MV-4-11 (cell line): Measurements from ENCODE around the gene TTC28.
A peak's percentile ranks its signal among the peaks of the same experiment; 100 is the strongest.

Experiments
- DNase-seq: peaks from one replicate; lab custom pipeline; 2025; lab: John Stamatoyannopoulos, UW

TTC28 gene

GRCh38 chr22:28269277-28269676 is 410.4 kb downstream of the TTC28 start:
- DNase-seq: peak; percentile 42

GRCh38 chr22:28268850-28269249 is 410.8 kb downstream of the TTC28 start:
- no peak for DNase-seq

DNA sequence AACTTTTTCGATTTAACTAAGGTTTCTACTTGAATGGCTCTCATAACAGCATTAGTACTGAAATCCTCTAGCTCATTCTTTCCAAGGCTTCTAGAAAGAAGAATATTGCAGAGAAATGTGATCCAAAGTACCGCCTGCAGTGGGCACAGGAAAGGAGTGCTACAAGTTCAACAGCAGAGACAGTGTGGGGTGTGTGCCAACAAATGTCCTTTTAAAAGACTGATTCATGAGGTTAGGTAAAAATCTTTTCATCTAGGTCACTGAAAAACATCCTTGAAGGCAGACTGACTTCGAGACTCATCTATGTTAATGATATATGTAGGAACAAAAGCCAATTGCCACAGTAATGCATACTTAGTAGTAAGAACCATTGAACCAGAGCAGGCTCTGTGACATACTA is 411.5 kb downstream of the TTC28 start:
- no peak for DNase-seq

DNA sequence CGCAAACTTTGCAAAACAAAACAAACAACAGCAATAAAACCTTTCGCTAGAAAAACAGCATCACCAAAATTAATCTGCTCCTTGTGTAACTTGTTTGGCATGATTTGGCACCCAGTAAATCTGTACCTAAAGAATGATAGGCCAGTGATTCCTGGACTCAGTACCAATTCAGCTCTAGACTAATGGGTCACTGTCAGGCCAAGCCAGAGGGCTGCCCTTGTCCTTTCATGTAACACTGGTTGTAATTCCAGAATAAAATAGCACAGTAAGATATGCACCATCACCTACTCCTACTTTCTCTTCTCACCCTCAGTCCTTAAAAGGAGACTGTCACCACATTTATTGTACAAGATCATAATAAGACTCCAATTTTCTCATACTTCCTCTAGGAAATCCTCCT is 419.0 kb downstream of the TTC28 start:
- DNase-seq: no peak

DNA sequence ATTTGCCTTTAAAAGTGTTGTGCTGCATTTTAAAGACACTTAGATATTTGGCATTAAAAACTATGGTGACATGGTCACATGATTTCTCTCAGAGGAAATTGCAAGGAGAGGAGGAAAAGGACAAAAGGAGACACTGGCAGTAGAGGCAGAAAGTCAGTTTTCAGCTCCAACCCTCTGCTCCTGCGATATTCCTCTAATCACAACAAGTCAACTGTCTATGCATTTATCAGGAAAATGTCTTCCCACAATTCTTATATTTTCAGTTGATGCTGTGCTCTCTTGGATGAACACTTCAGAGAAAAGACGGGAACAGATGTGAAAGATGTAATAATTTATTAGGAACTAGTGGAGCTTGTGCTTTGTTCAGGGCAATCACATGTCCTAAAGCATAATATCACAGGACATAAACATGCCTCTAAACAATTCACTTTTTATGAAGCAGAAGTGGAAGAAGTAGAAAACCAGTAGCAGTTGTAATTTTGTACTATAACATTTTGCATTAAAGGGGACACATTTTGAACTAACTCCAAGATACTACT is 419.8 kb downstream of the TTC28 start:
- no peak for DNase-seq

DNA sequence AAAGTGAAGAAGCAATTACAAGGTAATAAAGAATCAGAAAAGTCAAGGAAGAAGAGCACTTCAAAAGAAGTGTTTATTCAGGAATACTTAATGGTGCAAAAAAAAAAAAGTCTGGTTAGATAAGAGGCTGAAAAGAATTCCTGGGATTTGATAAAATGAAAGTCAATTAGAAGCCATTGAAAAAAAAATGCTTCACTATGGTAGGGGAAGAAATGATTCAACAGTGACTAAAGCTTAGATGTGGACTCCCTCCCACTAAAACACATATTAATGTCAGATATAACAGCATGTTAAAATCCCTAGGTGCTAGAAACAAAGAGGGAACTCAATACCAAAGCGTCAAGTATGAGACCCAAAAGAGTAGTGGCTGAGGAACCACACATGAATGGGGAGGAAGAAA is 425.2 kb downstream of the TTC28 start:
- no peak for DNase-seq

GRCh38 chr22:28252539-28252938 is 427.1 kb downstream of the TTC28 start:
- DNase-seq: no peak

GRCh38 chr22:28250036-28250695 is 429.5 kb downstream of the TTC28 start:
- no peak for DNase-seq

- DNase-seq: no peak
Measured at GRCh38 chr22:28249402-28249801, 430.2 kb downstream of the TTC28 start.

- no peak for DNase-seq
Measured at GRCh38 chr22:28247667-28248363, 431.8 kb downstream of the TTC28 start.

DNA sequence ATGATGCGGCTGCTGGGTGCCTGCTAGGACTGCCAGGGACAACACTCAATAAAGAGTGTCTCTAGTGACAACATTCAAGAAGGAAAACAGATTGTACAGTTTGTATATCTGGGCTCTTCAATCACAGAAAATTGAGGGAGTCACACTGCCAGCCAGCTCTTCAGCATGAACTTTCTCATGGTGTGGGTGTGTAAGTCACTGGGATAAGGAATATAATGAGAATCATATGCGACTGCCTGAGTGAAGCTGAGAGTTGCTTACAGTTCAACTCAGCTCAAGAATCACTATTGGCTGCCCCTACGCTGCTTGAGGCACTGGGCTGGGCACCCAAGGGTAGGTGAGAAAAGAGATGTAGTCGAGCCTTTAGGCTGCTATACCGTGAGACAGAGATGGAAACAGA is 432.5 kb downstream of the TTC28 start:
- no peak for DNase-seq

GRCh38 chr22:28246397-28246796 is 433.2 kb downstream of the TTC28 start:
- DNase-seq: no peak

DNA sequence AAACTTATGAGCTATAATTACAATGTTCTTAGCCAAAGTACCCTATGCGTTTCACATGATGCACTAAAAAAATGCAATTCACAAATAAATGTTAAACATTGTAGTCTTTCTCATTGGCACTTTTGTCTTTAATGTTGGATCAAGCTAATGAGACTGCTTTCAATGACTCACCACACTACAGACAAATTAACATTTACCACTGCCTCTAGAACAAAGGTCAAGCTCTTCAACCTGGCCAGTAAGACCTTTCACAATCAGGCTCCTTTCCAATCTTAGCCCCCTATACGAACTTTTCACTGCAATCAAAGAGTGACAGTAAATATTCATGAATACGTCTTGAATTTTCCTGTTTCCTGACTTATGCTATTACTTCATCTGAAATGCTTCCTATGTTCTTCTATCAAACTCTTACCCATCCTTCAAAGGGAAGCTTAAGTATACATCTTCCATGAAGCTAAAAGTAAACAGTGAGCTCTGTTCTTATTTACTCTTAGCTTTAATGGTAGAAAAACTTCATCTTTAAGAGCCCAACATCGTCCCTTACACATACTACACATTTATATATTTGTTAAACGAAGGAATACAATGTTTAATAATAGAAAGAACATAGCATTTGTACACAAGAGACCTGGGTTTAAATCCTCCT is 433.9 kb downstream of the TTC28 start:
- DNase-seq: no peak

DNA sequence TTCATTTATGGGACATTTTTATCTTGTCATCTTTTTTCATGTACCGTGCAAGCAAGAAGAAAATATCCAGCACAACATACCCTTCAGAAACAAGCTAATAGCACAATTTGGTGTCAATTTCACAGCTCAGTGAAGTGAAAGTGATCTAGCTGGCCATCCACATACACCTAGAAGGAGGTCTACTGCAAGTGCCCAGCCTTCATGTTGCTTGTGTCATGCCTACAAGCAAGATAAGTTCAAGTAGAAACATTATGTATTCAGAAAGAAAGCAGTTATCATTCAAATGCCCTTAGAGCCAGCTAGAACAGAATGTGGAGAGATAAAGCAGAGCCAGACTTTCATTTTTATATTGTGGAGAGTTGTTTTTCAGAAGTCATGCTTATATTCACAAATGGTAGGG is 434.9 kb downstream of the TTC28 start:
- DNase-seq: no peak

GRCh38 chr22:28243539-28243938 is 436.1 kb downstream of the TTC28 start:
- no peak for DNase-seq

DNA sequence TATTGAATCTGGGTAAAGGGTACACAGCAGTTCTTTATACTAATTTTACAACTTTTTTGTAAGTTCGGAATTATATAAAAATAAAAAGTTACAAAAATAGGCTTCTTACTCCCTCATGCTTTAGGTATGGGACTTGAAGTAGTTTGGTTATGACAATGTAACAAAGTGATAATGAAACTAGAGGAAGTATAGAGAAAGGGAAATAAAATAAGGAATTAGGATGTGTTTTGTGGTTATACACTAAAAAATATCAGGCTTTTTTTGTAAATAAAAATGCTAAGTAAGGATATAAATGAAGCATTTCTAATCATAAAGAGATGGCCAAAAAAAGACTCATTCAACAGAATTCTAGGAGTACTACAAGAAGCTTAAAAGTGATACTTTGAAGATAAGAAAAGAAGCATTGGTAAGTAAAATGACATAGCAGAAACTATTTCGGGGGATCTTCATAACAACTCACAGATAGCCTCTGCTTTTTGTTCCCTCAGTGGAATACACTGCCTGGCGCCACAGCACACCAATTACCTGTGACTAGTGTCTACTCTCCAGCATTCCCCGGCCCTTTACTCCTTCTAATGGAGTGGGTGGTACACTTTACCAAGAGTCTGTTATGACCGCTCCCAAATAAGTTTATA is 437.9 kb downstream of the TTC28 start:
- DNase-seq: peak; percentile 65

- no peak for DNase-seq
Measured at GRCh38 chr22:28239941-28240340, 439.7 kb downstream of the TTC28 start.

- DNase-seq: no peak
Measured at GRCh38 chr22:28237783-28238182, 441.9 kb downstream of the TTC28 start.

GRCh38 chr22:28237112-28237511 is 442.5 kb downstream of the TTC28 start:
- DNase-seq: no peak

GRCh38 chr22:28232204-28232603 is 447.4 kb downstream of the TTC28 start:
- no peak for DNase-seq

DNA sequence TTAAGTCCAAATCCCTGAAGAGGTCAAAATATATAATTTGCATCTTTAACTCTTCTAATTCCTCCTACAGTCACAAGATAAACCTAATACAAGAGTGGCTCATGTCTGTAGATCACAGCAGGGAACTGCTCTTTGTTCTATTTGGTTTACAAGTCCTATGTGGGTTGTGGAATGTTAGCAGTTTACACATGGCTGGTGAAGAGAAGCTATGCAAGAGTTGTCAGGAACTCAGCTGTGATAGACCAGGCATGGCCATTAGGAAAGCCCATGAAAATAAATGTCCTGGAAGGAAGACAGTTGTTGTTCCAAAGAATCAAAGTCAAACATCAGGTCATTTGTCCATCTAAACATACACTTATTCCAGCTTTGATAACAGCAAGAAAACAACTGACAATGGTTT is 448.2 kb downstream of the TTC28 start:
- no peak for DNase-seq

GRCh38 chr22:28230671-28231070 is 449.0 kb downstream of the TTC28 start:
- DNase-seq: no peak
